Eye (tissue), 1 donor: ENCODE results near the gene GAS2L2.

Experiments used
- DNase-seq: peaks from one replicate; pipeline ENCODE4 v3.0.0-alpha.2; 2015

The GAS2L2 gene

DNA sequence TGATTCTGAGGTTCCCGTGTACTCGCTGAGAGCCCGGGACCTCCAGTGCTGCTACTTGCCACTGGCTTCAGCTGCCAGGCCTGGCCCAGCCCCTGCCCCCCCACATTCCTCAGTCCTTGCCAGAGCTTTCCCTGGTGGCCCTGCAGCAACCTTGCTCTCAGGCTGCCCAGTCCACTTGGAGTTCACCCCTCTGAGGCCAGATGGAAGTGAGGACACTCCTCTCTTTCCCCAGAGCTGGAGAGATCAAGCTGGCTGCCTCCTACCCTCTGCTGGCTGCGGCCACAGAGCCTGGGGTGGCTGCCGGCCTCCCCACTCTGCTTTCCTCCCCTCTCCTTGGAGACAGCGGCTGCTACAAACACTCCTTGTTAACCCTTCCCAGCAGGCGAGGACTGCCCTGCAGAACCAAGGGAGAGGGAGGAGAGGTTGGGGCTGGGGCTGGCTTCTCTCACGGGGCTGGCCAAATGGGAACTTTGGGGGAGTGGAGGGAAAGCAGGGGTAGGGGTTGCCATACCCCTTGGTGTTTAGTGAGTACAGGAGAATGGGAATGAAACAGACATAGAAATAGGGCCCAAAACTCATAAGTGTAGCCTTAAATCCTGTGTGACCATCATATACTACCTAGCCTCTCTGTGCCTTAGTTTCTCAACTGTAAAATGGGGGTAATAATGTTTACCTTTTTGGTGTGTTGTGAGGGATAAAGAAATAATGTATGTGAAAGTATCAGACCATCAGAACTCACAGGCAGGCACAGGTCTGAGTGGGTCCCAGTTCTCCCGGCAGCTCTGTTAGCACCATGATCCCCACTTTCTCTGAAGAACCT lies at the start of gene GAS2L2:
TSS of gene GAS2L2 (minus strand) at position 295 of the 820 bp plus-strand sequence. CDS start 389 bp downstream, outside the sequence.
- no peak for DNase-seq

DNA sequence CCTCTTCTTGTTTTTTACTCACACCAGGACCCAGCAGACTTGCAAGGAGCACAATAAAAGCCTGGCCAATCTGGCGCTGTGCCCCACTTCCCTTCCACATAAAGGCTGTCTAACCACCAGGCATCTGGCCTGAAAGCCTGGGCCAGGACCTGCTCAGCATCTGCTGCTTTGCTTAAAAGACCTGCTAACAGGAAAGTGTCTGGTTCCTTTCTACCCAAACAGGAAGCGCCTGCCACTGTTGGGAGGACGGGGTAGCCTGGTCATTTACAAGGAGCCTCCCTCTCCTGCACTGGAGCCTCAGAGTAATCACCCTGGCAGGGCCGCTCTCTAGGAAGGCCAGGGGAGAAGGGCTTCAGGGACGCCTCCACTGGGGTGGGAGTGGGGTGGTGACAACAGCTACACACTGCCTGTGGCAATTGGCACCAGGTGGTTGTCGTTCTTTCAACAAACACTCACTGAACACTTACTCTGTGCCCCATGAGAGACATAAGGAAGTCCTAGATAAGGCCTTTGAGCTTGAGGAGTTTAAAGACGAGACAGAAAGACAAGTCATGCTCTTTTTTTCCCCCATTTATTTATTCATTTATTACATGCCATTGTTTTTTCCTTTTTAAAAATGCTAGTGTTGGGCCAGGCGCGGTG lies 48.7 kb upstream of the GAS2L2 start:
- DNase-seq = peak; percentile 43

DNA sequence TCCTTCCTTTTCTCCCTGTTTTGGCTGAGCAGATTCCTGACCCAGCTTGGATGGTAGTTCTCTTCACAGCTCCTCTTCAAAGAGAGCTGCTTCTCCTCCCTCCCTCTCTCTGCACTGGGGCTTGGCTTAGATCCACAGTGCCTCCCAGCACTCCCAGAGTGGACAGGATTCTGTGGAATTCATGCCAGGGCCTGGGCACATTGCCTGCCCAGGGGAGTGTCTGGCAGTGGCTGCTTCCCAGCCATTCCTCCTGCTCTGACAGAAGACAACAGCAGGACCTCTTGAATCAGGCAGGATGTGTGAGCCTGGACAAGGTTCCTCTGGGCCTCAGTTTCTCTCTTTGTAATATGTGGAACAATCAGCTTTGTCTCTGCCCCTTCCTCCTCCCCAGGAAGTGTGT lies 46.9 kb upstream of the GAS2L2 start:
- no peak for DNase-seq

DNA sequence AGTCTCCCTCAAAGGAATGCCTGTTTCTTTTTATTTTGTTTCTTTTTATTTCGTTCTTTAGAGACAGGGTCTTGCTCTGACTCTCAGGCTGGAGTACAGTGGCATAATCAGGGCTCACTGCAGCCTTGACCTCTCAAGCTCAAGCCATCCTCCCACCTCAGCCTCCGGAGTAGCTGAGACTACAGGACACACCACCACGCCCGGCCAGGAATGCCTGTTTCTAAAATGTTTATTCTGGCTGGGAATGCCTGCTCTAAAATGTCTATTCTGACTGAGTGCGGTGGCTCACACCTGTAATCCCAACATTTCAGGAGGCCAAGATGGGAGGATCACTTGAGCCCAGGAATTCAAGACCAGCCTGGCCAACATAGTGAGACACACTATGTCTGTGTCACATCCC lies 44.9 kb upstream of the GAS2L2 start:
- DNase-seq = no peak

DNA sequence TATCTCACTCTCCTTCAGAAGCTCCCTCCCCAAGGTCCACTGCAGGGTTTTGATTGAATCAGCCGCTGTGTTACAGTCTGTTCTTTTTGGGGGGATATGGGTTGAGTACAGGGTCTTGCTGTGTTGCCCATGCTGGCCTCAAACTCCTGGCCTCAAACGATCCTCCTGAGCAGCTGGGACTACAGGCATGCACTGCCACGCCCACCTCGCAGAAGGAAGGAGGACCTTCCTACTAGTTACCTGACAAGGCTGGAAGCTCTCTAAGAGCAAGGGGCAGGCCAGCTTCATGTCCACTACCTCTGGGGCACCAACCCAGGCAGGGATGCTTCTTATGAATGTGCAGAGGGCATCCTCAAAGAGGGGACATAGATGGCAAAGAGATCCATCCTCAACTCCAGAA lies 44.3 kb upstream of the GAS2L2 start:
- DNase-seq = no peak

DNA sequence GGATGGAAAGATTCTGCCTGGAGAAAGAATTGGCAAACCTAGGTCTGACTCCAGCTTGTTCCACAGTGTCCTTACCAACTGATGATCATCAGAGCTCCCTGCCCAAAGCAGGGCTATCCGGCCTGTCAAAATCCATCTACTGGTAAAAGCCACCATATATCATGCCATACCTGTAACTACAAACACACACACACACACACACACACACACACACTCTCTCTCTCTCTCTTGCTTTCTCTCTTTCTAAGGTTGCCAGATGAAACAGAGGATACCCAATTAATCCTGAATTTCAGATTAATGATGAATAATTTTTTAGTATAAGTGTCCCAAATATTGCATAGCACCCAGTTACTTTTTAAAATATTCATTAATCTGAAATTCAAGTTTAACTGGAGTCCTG lies 43.9 kb upstream of the GAS2L2 start:
- DNase-seq = no peak

DNA sequence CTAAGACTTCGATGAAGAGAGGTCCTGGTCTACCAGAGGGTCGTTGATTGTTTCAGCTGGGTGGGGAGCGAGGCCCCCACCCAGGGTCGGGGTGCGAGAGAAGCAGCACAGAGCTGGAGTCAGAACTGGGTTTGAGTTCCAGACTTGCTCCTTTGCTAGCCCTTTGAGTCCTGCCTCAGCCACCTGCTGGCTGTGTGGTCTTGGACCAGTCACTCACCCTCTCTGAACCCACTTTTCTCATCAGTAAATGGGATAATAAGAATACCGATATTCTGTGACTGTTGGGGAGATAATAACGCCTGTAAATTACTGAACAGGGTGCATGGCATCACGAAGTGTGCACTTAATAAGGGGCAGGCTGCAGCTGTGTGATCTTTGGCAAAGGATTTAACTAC lies 42.8 kb upstream of the GAS2L2 start:
- no peak for DNase-seq

DNA sequence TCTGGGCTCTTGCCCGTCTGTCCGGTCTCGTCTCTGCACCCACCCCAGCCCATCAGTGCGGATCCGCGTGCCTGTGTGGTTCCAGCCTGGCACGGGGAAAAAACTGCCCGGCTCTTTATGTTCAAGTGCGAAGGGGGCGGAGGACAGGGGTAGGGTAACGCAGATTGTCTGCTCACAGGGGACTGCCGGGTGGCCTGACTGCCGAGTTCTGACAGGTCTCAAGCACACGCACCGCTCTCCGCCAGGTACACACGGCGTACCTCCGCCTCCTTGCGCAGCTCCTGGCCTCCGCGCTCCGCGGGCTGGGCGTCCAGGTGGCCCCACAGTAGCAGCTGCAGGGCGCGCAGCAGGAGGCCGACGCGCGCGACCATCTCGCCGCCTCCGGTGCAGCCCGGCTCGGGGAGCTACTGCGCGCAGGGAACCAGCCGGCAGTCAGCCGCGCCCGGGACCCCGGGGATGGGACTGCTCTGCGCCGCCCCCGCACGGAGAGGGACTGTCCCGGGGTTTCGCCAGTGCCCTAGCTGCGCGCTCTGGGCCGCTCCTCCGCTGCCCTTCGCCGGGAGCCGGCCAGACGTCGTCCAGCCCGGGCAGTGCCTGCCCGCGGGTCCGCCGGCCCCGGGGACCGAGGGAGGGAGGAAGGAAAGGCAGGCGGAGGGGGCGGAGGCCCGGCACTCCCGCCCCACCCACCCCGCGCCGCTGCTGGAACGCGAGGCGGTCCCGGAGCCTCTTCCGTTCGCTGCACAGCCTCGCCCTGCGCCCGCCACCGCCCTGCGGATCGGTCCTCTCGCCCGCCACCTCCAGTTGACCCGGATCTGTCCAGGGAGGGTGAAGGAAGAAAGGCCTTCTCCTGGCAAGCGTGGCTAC lies 42.2 kb upstream of the GAS2L2 start, which contains the start of gene MMP28:
TSS of gene MMP28 (minus strand) at position 635 of the 864 bp plus-strand sequence. CDS start at position 371, 264 bp downstream.
- DNase-seq = peak; percentile 70

DNA sequence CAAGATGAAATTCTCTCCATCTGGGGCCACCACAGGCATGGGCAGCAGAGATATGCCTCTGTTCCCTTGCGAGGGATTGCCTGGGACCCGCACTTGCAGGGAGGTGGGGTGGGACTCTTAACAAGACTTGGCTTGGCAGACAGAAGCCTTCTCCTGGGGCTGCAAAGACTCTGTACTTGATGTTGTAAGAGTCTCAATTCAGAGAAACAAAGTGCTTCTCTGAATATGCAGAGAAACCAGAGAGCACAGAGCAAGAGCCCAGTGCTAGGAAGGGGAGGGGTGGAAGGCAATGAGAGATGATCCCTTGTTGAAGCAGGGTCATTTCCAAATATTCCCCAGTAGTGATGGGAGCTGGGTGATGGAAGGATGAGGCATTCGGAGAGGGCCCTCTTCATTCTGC lies 40.2 kb upstream of the GAS2L2 start:
- no peak for DNase-seq

DNA sequence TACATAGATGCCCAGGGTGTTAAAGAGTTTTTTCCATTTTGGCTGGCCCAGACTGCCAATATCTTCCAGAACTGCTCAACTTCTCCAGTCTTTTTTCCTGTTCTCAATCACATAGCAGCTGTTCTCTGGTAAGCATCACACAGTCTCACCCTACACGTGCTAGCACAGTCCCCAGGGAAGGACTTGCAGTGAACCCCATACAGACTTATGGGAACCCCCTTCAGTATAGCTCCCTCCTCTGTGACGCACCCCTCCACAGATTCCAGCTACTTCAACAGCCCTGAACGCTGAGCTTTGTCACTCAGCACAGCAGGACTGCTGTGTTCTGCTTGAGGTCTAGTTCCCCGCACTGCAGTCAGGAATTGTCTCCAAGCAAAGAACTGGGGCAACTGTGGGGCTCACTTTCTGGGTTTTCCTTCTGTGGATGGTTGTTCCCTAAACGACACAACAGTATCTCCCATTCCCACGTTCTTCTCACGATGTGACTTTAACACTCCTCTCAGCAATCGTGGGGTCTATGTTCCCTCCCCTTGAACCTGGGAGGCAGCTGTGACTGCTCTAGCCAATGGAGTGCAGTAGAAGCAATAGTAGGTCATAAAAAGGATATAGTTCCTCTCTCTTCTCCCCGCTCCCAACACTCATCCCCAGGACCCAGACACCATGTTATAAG lies 38.8 kb upstream of the GAS2L2 start:
- DNase-seq = no peak

DNA sequence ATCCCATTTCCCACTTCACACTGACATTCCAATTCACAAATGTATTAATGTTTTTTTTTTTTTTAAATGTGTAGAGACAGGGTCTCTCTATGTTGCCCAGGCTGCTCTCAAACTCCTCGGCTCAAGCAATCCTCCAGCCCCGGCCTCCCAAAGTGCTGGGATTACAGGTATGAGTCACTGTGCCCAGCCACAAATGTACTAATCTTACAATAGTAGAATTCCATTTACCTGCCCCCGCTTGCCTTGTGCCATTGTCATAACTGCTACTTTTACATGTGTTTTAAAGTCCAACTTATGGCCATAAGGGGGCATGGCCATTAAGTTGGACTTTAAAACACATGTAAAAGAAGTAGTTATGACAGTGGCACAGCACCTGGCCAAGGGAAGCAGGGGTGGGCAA lies 37.8 kb upstream of the GAS2L2 start:
- DNase-seq = no peak

DNA sequence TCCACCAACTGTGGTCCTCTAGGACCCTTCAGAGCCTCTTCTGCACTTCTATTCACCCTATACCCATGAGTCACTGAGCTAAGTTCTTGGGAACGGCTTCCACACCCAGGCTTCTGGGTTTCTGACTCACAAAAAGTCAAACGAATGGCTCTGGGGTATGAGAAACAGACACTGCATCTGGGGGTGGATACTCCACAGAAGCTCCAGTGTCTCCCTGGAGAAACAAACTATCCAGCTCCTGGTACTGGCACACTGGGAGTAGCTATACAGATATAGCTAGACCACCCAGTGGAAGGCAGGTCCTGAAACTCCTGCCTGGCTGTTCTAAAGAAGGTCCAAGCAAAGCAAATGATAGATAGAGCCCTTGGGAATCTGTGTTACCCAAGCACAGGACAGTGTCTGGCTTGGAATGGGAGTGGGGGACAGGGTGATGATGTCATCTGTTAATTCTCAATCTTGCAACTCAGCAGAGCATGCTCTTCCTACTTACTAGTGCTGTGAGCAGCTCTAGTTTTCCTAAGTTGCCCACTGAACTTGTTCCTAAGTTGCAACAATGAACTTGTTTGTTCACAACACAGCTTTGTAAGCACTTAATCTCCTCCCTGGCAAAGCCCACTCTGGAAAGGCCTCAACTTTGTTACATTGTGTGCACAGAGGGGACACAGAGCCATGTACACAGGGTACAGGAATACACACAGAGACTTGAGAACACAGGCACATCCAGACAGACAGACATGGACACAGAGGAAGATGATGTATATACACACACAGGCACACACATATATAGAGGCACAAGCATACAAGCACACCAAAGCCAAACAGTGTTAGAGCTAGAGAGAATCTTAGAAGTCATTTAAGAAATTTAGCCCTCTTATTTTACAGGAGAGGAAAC lies 35.7 kb upstream of the GAS2L2 start:
- DNase-seq = no peak

DNA sequence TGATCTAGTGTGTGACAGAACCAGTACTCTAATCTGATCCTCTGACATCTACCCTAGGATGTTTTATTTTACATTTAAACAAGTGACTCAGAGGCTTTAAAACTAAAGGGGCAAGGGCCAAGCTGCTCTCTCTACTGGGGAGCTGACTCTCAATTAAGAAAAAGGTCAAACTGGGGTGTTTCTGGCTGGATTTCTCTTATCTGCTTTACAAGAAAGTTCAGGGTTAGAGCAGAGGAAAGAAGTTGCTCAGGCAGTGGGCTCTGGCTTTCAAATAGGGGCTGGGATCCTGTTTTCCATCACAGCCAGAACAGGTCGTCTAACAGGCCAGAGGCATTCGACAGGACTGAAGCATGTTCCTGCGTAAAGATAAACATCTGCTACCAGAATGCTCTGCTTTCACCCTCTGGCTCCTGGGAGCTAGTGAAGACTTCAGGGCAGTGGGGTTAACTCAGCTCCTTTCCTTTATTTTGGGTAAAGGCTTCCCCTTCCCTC lies 33.9 kb upstream of the GAS2L2 start:
- no peak for DNase-seq

DNA sequence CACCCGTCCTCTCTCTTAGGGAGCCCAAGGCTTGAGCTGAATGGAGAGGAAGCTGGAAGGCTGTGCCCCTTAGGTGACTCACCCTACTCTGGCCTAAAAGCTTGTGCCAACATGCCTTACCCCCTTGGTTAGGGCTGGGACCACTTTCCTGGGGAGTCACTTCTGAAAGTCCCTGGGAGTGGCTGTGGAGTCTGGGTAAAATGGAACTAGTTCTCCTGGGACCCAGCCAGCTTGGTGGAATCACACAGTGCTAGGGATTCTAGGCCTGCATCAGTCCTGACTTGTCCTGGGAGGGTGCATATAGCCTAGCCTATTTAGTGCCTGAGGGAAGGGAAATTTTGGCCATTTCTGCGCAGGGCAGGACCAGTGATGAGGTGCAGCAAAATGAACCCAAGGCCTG lies 31.9 kb upstream of the GAS2L2 start:
- no peak for DNase-seq

DNA sequence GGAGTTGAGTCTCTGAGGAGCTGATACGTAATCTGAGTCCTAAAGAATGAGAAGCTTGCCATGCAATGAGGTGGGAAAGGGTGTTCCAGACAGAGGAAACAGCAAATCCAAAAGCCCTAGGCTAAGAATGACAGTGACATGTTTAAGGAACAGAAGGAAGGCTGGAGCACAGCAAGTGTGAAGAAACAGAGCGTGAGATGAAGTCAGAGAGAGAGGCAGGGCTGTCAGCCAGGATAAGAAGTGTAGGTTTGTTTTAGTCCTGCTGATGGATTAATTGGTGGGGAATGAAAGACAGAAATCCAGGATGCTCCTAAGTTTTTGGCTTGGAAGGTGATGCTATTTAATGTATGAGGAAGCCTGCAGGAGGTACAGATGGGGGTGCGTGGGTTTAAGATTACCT lies 27.9 kb upstream of the GAS2L2 start:
- DNase-seq = no peak

DNA sequence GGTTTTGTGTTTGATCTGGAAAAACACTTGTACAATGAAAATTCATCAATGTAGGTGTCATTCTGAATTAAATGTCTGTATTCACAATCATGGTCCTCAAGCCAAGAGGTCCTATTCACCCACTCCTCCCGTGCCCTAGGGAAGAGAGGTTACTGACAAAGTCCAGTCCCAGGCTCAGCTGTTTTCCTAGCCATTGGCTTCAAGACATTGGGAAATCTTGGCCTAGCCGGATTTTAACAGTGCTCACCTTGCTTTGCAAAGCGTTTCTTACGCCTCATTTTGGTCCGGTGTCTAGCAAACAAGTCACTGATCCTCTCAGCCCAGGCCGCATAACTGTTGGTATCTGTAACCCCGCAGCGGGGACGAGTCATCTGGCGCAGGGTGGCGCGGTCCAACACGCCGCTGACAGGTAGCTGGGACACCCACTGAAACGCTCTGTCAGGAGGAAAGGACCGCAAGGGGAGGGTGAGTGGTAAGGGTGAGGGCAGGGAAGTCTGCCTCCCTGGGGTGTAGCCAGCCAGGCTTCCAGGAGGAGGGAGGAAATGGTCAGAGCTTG lies 25.7 kb upstream of the GAS2L2 start:
- DNase-seq = no peak

DNA sequence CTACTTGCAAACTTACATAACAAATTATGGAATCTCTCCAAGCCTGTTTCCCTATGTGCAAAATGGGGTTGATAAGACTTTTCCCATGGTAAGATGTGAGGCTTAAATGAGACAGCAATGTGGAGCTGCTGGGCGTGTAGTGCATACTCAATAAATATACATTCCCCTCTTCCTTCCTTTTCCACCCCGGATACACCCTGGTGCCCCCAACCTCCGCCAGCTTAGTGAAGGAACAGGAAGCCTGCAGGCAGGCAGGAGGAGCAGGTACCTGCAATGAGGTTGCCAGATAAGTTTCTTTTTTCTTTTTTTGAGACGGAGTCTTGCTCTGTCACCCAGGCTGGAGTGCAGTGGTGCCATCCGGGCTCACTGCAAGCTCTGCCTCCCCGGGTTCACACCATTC lies 22.5 kb upstream of the GAS2L2 start:
- DNase-seq = no peak

DNA sequence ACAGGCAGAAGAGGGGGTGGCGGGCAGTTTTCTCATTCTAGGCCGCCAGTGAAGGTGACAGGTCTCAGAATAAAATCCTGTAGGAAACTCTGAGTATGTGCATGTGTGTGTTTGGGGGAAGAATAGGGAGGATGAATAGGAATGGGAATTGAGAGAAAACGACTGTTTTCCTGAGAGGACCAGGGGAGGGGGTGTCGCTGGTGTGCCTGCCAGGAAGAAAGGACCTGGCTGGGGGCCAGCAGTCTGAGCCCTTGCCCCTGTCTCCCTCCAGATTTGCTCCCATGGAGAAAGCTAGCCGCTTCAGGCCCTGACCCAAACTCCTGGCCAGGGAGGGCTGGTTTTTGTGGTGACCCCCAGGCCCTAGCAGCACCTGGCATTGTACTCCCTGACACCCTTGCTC lies 22.0 kb upstream of the GAS2L2 start:
- no peak for DNase-seq

DNA sequence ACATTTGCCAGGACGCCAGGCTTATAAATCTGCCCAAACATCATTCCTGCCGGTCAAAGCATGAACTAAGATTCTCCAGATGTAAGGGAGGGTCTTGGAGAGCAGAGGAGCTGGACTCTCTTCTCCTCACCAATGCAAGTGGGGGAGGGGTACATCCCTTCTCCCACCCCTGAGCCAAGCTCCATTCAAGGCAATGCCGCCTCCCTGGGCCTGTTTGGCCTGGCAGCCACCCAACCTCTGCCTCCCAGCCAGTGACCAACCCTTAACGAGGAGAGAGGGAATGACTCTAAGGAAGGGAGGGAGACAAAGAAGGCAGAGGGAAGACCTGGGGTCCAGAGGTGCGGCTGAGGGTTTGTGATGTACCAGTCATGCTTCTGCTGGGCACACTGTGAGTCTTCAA lies 21.5 kb upstream of the GAS2L2 start:
- DNase-seq = peak; percentile 32

DNA sequence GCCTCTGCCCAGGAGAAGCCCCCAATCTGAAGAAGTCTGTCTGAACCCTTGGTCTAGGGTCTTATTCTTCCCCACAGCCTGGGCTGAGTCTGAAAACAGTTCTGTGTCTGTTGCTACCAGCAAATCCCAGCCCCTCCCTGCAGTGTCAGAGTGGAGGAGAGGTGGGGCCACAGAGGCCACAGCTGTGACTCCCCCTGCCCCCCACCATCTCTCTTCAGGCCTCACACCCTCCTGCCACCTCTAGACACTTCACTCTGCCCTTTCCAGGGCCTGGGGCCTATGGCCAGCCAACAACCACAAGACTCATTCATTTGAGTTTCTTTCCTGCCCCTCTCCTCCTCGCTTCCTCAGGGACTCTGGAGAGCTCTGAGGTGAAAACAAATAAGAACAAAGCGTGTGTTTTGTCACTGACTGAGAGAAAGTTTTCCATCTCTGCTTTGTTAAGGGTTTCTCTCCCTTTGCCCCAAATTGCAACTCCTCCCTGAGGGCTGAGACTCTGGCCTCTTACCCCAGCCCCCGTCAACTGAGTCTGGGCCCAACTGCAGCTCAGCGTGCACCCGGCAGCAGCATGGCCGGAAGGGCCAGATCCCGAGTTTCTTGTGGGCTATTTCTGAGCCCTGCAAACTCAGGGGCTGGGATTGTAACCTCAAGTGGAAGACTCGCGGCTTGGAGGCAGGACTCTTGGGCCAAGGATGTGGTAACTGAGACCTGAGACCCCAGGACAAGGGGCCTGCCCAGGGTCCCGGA lies 20.8 kb upstream of the GAS2L2 start:
- DNase-seq = no peak

DNA sequence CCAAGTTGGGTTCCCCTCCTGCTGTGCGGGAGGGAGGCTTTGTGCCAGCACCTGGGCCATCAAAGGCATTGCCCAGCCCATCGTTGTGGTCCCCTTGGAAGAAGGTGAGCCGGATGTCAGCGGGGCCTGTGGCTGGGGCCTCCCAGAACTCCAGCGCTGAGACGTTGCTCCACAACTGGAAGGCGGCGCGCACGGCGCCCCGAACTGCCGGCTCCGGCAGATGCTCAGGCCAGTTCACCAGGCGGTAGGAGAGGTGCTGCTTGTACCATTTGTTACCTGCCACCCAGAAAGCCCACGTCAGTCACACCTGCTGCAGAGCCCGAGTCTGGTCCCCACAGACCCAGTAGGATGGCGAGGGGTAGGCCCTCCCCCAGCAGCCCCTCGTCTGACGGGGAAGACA lies 20.1 kb upstream of the GAS2L2 start:
- no peak for DNase-seq
